ENCODE data around the gene SHC3. TPM values are rescaled to one million over a fixed set of nuclear protein-coding genes. Genes with fewer than 3 reads are reported as not detected.

The SHC3 gene
- total and polyA plus RNA-seq, 2 donors (not counting 1 experiment from before 2014, with no cell fraction given): 1.7 to 16.2 TPM

DNA sequence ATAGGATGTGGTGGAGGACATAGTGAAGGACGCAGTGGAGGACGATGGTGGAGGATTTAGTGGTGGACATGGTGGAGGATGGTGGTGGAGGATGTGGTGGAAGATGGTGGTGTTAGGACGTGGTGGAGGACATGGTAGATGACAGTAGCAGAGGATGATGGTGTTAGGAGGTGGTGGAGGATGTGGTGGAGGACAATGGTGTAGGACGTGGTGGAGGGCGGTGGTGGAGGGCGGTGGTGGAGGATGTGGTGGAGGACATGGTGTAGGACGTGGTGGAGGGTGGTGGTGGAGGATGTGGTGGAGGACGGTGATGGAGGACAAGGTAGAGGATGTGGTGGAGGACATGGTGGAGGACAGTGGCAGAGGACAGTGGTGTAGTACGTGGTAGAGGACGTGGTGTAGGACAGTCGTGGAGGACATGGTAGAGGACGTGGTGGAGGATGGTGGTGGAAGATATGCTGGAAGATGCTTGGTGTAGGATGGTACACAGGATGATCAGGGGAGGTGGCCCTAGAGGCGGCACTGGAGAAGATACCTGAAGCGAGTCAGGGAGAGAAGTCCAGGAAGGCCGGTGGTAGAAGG, 118.6 kb downstream of the SHC3 start:
- Histone ChIP-seq H3K36me3 (ENCODE audit: control insufficient read depth, insufficient read depth, low read length) (no peaks in the 10 kb centered on the region), H3K9ac (ENCODE audit: insufficient read depth, low read length) (no peak overlapping the region), H4K20me1 (ENCODE audit: control insufficient read depth, extremely low read depth, insufficient read depth, low read length) (no peaks in the 10 kb centered on the region), H3K79me2 (ENCODE audit: control insufficient read depth, insufficient read depth, low read length) (no peaks in the 10 kb centered on the region), H3K4me1 (ENCODE audit: control insufficient read depth, extremely low read depth, insufficient read depth, low read length) (no peaks in the 10 kb centered on the region), H3K27me3 (ENCODE audit: control insufficient read depth, insufficient read depth, low read length) (no peaks in the 10 kb centered on the region), H2AFZ (ENCODE audit: low read length) (no peak overlapping the region), H3K27ac (ENCODE audit: insufficient read depth, low read length) (no peak overlapping the region), H3K4me3 (replicated peaks in 1 of 4; ENCODE audit: control extremely low read depth in 1 of 4, insufficient read depth in 1 of 4, low read depth in 3 of 4, low read length in 4 of 4) (no peak overlapping the region), H3K9me3 (ENCODE audit: control insufficient read depth, insufficient read depth, low read depth, low read length) (no peaks in the 10 kb centered on the region), H3K4me2 (ENCODE audit: extremely low read depth, insufficient read depth, low read length) (no peak overlapping the region)
- DNase-seq (ENCODE audit: low read depth in 2 of 2): no peak
- TF ChIP-seq, protein P1, sequence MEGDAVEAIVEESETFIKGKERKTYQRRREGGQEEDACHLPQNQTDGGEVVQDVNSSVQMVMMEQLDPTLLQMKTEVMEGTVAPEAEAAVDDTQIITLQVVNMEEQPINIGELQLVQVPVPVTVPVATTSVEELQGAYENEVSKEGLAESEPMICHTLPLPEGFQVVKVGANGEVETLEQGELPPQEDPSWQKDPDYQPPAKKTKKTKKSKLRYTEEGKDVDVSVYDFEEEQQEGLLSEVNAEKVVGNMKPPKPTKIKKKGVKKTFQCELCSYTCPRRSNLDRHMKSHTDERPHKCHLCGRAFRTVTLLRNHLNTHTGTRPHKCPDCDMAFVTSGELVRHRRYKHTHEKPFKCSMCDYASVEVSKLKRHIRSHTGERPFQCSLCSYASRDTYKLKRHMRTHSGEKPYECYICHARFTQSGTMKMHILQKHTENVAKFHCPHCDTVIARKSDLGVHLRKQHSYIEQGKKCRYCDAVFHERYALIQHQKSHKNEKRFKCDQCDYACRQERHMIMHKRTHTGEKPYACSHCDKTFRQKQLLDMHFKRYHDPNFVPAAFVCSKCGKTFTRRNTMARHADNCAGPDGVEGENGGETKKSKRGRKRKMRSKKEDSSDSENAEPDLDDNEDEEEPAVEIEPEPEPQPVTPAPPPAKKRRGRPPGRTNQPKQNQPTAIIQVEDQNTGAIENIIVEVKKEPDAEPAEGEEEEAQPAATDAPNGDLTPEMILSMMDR (conservative IDR thresholded peaks at IDR 0.05 in 1 of 2, IDR thresholded peaks at IDR 0.05 in 1 of 2; ENCODE audit: low read depth in 1 of 2, low read length in 2 of 2): no peak
- no peak for TF ChIP-seq EZH2 (IDR thresholded peaks at IDR 0.05; ENCODE audit: low read length, missing control alignments)

- H4K20me1 ChIP-seq (ENCODE audit: control insufficient read depth, extremely low read depth, insufficient read depth, low read length): no peaks in the 10 kb centered on the region
- no peaks in the 10 kb centered on the region for H3K4me1 ChIP-seq (ENCODE audit: control insufficient read depth, extremely low read depth, insufficient read depth, low read length)
- no peaks in the 10 kb centered on the region for H3K79me2 ChIP-seq (ENCODE audit: control insufficient read depth, insufficient read depth, low read length)
- H3K4me2 ChIP-seq (ENCODE audit: extremely low read depth, insufficient read depth, low read length): no peak overlapping the region
- no peak overlapping the region for H3K9ac ChIP-seq (ENCODE audit: insufficient read depth, low read length)
- H3K27me3 ChIP-seq (ENCODE audit: control insufficient read depth, insufficient read depth, low read length): no peaks in the 10 kb centered on the region
- no peak overlapping the region for H3K4me3 ChIP-seq (replicated peaks in 1 of 4; ENCODE audit: control extremely low read depth in 1 of 4, insufficient read depth in 1 of 4, low read depth in 3 of 4, low read length in 4 of 4)
- H2AFZ ChIP-seq (ENCODE audit: low read length): no peak overlapping the region
- no peak for TF ChIP-seq EZH2 (IDR thresholded peaks at IDR 0.05; ENCODE audit: low read length, missing control alignments)
- TF ChIP-seq, protein P1 (conservative IDR thresholded peaks at IDR 0.05 in 1 of 2, IDR thresholded peaks at IDR 0.05 in 1 of 2; ENCODE audit: low read depth in 1 of 2, low read length in 2 of 2): no peak
- H3K36me3 ChIP-seq (ENCODE audit: control insufficient read depth, insufficient read depth, low read length): no peaks in the 10 kb centered on the region
- no peak overlapping the region for H3K27ac ChIP-seq (ENCODE audit: insufficient read depth, low read length)
- no peaks in the 10 kb centered on the region for H3K9me3 ChIP-seq (ENCODE audit: control insufficient read depth, insufficient read depth, low read depth, low read length)
- DNase-seq (ENCODE audit: low read depth in 2 of 2): no peak
Measured at GRCh38 chr9:89058906-89059305, 119.7 kb downstream of the SHC3 start.

DNA sequence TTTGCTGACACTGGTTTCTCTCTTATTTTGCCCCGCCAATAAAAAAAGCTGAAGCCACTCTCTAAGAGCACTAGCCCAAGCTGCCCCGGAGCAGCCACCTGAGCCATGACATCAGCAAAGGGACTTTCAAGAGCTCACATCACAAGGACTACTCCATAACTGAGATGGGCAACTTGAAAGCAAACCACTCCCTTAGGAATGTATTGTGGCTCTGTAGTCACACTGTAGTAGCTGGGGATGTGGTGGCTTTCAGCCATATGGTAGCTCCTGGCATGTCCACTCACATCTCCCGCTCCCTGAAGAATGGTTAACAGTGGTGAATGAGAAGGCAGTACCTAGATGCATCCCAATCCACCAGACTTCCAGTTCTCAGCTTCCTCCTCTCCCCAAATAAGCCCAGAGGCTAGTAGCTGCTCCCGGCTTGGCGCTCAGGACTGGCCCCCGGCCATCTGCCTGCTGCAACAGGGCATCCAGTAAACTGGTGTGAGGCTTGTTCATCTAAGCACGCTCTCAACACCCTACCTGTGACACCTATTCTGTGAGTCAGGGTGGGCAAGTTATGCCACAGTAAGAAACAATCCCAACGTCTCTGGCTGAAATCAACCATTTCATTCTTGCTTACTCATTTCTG, 123.6 kb downstream of the SHC3 start:
- Histone ChIP-seq H3K4me1 (ENCODE audit: control insufficient read depth, extremely low read depth, insufficient read depth, low read length) (no peaks in the 10 kb centered on the region), H4K20me1 (ENCODE audit: control insufficient read depth, extremely low read depth, insufficient read depth, low read length) (no peaks in the 10 kb centered on the region), H2AFZ (ENCODE audit: low read length) (no peak overlapping the region), H3K27me3 (ENCODE audit: control insufficient read depth, insufficient read depth, low read length) (no peaks in the 10 kb centered on the region), H3K79me2 (ENCODE audit: control insufficient read depth, insufficient read depth, low read length) (no peaks in the 10 kb centered on the region), H3K4me3 (replicated peaks in 1 of 4; ENCODE audit: control extremely low read depth in 1 of 4, insufficient read depth in 1 of 4, low read depth in 3 of 4, low read length in 4 of 4) (no peak overlapping the region), H3K36me3 (ENCODE audit: control insufficient read depth, insufficient read depth, low read length) (no peaks in the 10 kb centered on the region), H3K27ac (ENCODE audit: insufficient read depth, low read length) (no peak overlapping the region), H3K9me3 (ENCODE audit: control insufficient read depth, insufficient read depth, low read depth, low read length) (no peaks in the 10 kb centered on the region), H3K9ac (ENCODE audit: insufficient read depth, low read length) (no peak overlapping the region), H3K4me2 (ENCODE audit: extremely low read depth, insufficient read depth, low read length) (no peak overlapping the region)
- no peak for TF ChIP-seq EZH2 (IDR thresholded peaks at IDR 0.05; ENCODE audit: low read length, missing control alignments)
- TF ChIP-seq, protein P1 (conservative IDR thresholded peaks at IDR 0.05 in 1 of 2, IDR thresholded peaks at IDR 0.05 in 1 of 2; ENCODE audit: low read depth in 1 of 2, low read length in 2 of 2): no peak
- DNase-seq (ENCODE audit: low read depth in 2 of 2): no peak
